ENCODE measurements around the gene AIMP2.

AIMP2 gene

DNA sequence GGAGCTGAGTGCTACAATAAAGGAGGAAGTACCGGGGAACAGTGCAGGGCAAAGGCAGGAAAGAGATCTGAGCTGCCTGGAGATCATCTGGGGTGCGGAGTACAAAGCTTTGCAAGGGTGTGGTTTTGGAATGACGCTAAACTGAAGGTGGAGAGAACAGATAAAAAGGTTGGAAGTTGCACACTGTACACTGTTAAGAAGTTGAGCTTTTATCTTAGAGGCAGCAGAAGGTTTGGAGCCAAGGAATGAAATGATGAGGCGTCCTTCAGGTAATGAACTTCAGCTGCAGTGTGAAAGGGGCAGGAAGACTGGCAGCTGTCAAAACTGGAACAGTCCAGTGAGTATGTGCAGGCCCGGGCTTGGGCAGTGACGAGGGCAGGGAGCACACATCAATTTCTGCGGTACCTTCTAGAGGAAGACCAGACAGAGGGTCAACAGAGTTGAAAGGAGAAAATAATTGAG is 14.9 kb downstream of the AIMP2 start:
- no peak for DNase-seq (ENCODE audit: low read depth)
- no peak for TF ChIP-seq CTCF (conservative IDR thresholded peaks at IDR 0.05; ENCODE audit: control insufficient read depth, insufficient read depth, low read depth, low read length)
- no peak overlapping the region for H3K4me3 ChIP-seq (ENCODE audit: control insufficient read depth, low read depth, low read length)

GRCh38 chr7:6026011-6026819 is 17.1 kb downstream of the AIMP2 start:
- DNase-seq (ENCODE audit: low read depth): peak; percentile 54
- H3K4me3 ChIP-seq (ENCODE audit: control insufficient read depth, low read depth, low read length): no peak overlapping the region
- TF ChIP-seq CTCF (conservative IDR thresholded peaks at IDR 0.05; ENCODE audit: control insufficient read depth, insufficient read depth, low read depth, low read length): peak; percentile 37

- DNase-seq (ENCODE audit: low read depth): no peak
- no peak overlapping the region for H3K4me3 ChIP-seq (ENCODE audit: control insufficient read depth, low read depth, low read length)
- TF ChIP-seq CTCF (conservative IDR thresholded peaks at IDR 0.05; ENCODE audit: control insufficient read depth, insufficient read depth, low read depth, low read length): no peak
Measured at GRCh38 chr7:6026820-6027311, 17.8 kb downstream of the AIMP2 start.

- no peak overlapping the region for H3K4me3 ChIP-seq (ENCODE audit: control insufficient read depth, low read depth, low read length)
- no peak for TF ChIP-seq CTCF (conservative IDR thresholded peaks at IDR 0.05; ENCODE audit: control insufficient read depth, insufficient read depth, low read depth, low read length)
- DNase-seq (ENCODE audit: low read depth): no peak
Measured at GRCh38 chr7:6027806-6028365, 18.8 kb downstream of the AIMP2 start.

DNA sequence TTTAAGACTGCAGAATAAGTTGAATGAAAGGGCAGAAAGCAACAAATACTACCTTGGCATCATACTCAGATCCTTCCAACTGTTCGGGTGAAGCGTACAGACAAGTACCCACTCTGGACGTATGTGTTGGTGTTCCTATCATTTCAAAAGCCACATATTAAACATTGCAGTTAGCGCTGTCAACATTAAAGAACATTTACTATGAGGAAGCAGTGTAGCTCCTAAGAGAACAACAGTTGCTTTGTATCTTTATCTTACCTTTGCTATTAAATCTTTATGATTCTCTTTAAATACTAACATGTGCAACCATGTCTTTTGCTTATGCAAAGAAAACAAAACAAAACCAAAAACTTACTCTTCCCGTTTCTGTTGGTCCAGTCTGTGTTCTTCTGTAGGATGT is 19.5 kb downstream of the AIMP2 start:
- H3K4me3 ChIP-seq (ENCODE audit: control insufficient read depth, low read depth, low read length): no peak overlapping the region
- no peak for TF ChIP-seq CTCF (conservative IDR thresholded peaks at IDR 0.05; ENCODE audit: control insufficient read depth, insufficient read depth, low read depth, low read length)
- DNase-seq (ENCODE audit: low read depth): no peak

DNA sequence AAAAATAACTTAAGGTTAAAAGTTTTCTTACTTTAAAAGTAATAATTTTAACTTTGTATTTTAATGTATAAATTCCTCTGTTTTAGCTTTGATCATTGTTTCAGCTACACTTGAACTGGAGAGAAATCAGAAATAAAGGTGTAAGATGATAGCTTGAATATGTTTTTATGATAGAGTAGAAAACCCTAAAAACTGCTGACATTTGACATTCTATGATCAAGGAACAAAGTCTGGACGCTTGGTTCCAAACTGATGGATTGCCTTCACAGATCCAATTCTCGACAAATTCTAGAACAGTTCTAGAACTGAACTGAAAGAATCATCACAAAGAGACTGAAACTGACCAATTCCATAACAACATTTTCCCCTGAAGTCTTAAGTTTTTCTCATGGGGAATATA is 21.9 kb downstream of the AIMP2 start, which contains the start of gene ANKRD61:
Gene ANKRD61, plus strand, starts transcription at position 389 of the 400 bp plus-strand sequence. Its CDS starts 0 bp downstream, at position 389.
- no peak for DNase-seq (ENCODE audit: low read depth)
- TF ChIP-seq CTCF (conservative IDR thresholded peaks at IDR 0.05; ENCODE audit: control insufficient read depth, insufficient read depth, low read depth, low read length): no peak
- no peak within 1 kb of the TSS for H3K4me3 ChIP-seq (ENCODE audit: control insufficient read depth, low read depth, low read length)
